Fibroblast of skin of right quadriceps (primary cell): ENCODE data around the gene MIPOL1.

Source experiments
- DNase-seq: peaks from one replicate; pipeline ENCODE4 v3.0.0-alpha.2; 2013

Gene MIPOL1

GRCh38 chr14:37236044-37236443 lies 38.3 kb downstream of the MIPOL1 start:
- DNase-seq = peak; percentile 79

GRCh38 chr14:37237094-37237493 lies 39.4 kb downstream of the MIPOL1 start:
- no peak for DNase-seq

GRCh38 chr14:37237735-37238200 lies 40.0 kb downstream of the MIPOL1 start:
- DNase-seq = no peak

DNA sequence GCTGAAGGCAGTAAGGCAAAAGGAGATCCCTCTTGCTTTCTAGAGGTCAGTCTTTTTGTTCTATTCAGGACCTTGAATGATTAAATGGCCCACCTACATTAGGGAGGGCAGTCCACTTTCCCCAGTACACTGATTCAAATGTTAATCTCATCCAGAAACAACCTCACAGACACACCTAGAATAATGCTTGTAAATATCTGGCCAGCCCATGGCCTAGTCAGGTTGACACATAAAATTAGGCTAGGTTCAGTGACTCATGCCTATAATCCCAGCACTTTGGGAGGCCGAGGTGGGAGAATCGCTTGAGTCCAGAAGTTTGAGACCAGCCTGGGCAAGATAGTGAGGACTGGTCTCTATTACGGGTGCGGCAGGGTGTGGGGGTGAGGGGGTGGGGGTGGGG lies 43.5 kb downstream of the MIPOL1 start:
- DNase-seq = no peak

DNA sequence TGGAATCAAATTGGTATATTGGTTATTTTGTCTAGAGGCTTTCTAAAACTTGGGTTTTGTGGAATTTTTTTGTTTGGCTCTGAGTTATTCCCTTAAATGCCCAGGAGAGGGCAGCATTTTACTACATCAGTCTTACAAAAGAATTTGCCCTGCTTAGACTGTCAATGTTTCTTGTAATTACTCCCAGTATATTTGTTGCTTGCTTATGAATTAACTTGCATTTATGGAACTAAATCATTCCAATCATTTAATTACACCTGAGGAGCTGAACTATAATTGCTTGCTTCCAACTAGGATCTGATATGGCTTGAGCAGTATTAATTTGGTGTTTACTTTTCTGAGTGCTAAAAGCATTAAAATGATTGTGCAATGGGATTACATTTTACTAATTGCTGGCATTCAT lies 48.7 kb downstream of the MIPOL1 start:
- DNase-seq = peak; percentile 40

GRCh38 chr14:37247791-37248461 lies 50.2 kb downstream of the MIPOL1 start:
- no peak for DNase-seq

GRCh38 chr14:37251775-37252174 lies 54.0 kb downstream of the MIPOL1 start:
- DNase-seq = no peak

GRCh38 chr14:37252434-37252833 lies 54.7 kb downstream of the MIPOL1 start:
- DNase-seq = no peak

GRCh38 chr14:37253905-37254304 lies 56.2 kb downstream of the MIPOL1 start:
- DNase-seq = peak; percentile 82

DNA sequence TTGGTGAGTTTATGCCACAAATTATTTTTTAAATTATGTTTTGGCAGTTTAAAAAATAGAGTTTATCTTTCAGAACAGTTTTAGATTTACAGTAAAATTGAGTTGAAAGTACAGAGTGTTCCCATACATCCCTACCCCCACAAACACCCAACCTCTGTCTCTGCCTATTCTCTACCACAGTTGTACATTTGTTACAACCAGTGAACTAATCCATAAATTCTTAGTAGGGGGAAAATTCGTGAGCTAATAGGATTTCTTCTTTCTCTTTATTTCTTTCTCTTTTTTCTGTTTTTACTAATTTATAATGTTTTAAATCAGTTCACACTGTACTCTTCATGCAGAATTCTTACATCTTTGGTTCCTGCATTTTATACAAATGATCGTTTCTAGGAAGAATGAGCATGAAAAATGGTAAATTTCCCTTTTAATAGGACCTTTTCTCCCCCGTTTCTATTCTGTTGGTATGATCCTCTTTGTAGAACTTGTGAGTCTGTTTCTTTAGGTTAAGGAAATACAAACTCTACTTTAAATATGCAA lies 56.7 kb downstream of the MIPOL1 start:
- DNase-seq = no peak

- DNase-seq = no peak
These were observed 59.8 kb downstream of the MIPOL1 start for GRCh38 chr14:37257501-37258070.

DNA sequence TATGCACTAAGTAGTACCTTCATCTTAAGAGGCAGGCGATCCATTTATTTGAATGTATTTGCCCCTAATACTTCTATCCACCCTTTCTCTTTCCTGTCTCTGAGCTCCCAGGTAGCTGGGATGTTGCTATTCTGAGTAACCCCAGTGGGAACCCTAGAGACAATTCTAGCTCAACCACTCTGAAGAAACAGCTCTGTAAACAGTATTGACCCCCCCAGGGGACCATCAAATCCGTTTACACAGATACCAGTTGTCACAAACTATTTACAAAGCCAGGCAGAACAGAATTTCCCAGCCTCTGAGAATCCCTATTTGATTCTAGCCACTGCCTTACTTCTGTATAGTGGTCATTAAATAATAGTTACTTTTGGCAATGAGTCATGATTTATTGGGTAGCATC lies 64.9 kb downstream of the MIPOL1 start:
- DNase-seq = no peak

DNA sequence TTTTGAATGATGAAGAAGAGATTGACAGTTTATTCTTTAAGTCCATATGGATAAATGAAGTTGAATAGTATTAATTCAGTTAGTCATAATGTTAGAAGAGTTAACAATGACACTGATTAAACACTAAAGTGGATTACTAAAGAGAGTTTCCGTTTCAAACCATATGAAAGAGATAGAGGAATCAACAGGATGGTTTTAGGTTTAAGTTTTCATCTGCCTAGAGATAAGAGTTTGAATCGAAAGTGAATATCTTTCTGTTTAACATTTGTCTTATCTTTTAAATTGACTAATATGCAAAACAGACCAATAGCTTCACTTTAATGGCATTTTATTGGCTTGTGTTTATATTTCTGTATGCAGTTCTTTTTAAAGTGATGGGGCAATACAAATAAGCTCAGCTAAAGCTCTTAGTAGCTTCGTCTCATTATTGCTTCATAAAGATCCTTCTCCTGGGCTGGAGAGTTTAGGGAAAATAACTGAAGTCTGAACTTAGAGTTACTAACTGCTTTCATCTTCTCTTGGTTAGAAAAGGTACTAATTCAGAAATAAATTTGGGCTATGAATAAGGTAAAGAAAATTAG lies 66.0 kb downstream of the MIPOL1 start:
- no peak for DNase-seq

- no peak for DNase-seq
These were observed 71.1 kb downstream of the MIPOL1 start for GRCh38 chr14:37268788-37269187.

DNA sequence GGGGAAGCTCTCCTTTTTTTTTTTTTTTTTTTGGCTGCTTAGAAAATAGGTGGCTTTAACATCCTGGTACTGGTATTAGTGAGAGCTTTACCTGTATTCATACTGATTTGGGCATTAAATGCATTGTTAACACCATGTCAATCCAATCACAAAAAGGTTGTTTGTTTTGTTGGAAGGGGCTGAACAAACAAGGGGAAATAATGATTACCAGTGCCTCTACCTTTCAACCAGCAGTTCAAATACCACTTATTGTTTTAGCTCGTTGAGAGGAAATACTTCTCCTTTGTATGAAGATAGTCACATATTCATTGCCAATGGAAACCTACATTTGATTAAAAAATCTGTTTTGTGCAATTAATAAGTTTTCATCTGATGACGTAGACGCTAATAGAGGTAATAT lies 72.9 kb downstream of the MIPOL1 start:
- DNase-seq = no peak

GRCh38 chr14:37272569-37272968 lies 74.8 kb downstream of the MIPOL1 start:
- no peak for DNase-seq

DNA sequence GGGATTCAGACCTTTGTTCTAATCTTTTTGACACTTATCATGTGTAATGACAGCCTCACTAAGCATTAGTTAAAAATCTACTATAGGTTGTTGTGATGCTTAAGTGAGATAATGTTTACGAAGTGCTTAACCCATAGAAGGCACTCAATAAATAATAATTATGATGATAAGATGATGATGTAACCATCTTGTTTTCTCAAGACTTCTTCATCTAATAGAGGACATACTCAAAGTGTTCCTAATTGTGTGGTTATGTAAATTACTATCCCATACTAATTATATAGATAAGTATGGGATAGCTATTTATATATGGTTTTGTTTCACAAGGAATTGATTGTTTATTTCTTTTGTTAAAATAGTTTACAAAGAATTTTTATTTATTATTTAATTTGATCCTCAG lies 76.9 kb downstream of the MIPOL1 start:
- DNase-seq = no peak

DNA sequence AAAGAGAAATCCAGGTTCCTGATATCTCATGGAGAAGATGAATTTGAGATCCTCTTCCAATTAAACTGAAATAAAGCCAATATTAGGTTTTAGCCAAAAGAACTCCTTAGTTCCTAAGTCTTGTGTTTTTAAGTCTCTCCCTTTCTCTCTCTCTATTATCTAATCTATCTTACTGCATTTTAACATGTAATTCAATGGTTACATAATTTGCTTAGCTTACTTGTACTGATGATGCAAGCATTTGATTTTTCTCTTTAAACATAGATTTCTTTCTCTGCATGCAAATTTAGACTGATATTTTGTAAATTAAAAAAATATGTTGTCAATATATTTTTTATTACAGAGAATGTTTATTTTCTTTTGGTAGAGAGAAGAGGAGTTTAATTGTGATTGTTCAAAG lies 78.2 kb downstream of the MIPOL1 start:
- DNase-seq = no peak

DNA sequence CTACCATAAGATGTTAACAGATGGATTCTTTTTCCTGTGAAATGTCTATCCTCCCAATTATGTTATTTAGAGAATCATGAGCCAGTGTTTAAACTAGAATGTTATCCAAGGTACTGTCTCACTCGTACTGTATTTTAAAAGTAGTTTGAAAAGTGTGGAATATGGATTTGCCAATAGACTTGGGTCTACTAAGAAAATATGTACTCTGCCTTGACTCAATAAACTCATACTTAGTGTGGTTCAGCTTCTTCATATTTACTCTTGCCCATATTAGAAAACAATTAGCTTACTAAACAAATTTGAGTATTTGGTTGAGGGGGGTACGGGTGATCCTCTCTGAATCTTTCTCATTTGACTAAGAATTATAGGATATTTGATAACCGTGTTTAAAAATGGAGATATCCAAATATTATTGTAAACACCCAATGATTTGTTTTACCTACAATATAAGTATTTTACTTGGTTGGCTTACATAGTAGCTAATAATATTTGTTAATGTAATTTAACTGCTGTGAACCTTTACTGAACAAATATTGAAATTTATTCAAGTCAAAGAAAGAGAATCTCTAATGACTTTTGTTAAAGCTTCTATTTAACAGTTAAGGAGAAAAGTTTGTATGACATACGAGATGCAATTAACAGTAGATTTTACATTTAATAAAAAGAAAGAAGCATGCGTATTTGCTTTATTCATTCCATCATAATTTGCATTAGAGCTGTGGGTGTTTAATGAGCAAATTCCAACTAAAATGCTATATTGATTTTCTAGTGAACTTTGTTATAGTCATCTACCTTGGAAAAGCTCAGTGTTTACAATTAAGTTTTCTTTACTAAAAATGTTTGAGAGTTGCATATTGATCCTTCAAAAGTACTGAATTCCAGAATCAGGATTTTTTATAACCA lies 81.2 kb downstream of the MIPOL1 start:
- no peak for DNase-seq

- no peak for DNase-seq
These were observed 82.1 kb downstream of the MIPOL1 start for GRCh38 chr14:37279818-37280217.

DNA sequence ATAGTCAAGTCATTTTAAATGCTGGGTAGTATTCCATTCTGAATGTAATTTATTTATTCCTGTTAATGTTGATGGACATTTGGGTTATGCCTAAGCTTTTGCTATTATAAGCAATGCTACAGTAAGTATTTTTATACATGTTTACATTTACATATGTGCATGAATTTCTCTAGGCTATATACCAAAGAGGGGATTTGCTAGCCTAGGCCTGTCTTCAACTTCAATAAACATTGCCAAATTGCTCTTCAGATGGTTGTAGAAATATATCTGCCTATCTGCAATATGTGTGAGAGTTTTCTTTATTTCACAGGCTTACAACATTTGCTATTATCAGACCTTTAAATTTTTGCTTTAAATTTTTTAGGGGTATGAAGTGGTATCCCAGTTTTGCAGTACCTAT lies 87.0 kb downstream of the MIPOL1 start:
- DNase-seq = no peak

GRCh38 chr14:37285220-37285619 lies 87.5 kb downstream of the MIPOL1 start:
- DNase-seq = no peak

- no peak for DNase-seq
These were observed 92.0 kb downstream of the MIPOL1 start for GRCh38 chr14:37289688-37290087.
